AG04449 (cell line): Measurements from ENCODE around the gene MAFG.
A peak's percentile ranks its signal among the peaks of the same experiment; 100 is the strongest.

Experiments used
- CTCF ChIA-PET: fragments of 350-600 bp; formaldehyde crosslinking; extraction: SDS; loops from one replicate; lab custom pipeline; 2021; ENCODE audit warnings: antibody characterized with exemption; lab: Yijun Ruan, JAX
- POLR2A ChIA-PET: fragments of 400-600, 350-600 bp; formaldehyde crosslinking; extraction: SDS; loops from one replicate; lab custom pipeline; 2020; ENCODE audit warnings: antibody characterized with exemption, inconsistent platforms; lab: Yijun Ruan, JAX
- DNase-seq: peaks from one replicate; pipeline ENCODE4 v3.0.0-alpha.2; 2010; ENCODE audit warnings: low read depth, low spot score
- H3K4me3 ChIP-seq: 2 replicates; pipeline ENCODE4 v1.5.1; 2011; ENCODE audit warnings: low read depth, mild to moderate bottlenecking, control low read depth, low read length
- CTCF ChIP-seq: IDR thresholded peaks from one replicate; pipeline ENCODE4 v1.5.1; 2011; ENCODE audit warnings: mild to moderate bottlenecking, moderate library complexity, low read length, control low read depth, inconsistent platforms; ENCODE audit not compliant: insufficient read depth; ENCODE audit errors: missing control alignments

Gene MAFG

GRCh38 chr17:81900181-81900820 is 27.2 kb downstream of the MAFG start:
- ChIA-PET CTCF (no interaction called here), POLR2A (interaction anchor here (0.5 kb wide), 1 partner anchor 39 kb away, joined by 5 read pairs; no protein-coding TSS in a partner anchor)
- no peak for TF ChIP-seq CTCF
- no peak for DNase-seq
- H3K4me3 ChIP-seq, result no peak overlapping the region

GRCh38 chr17:81899514-81900166 is 27.9 kb downstream of the MAFG start:
- no peak for DNase-seq
- CTCF ChIA-PET, result interaction anchor here (1.1 kb wide), 1 partner anchor 30 kb away, joined by 4 read pairs; no protein-coding TSS in a partner anchor
- POLR2A ChIA-PET, result interaction anchor here (0.5 to 0.8 kb wide), 2 partner anchors 27 to 38 kb away, joined by 3 to 5 read pairs; no protein-coding TSS in a partner anchor
- TF ChIP-seq CTCF, result no peak
- H3K4me3 ChIP-seq, result no peak overlapping the region

GRCh38 chr17:81898885-81899284 is 28.6 kb downstream of the MAFG start:
- no peak overlapping the region for H3K4me3 ChIP-seq
- ChIA-PET CTCF (interaction anchor here (1.1 kb wide), 1 partner anchor 29 kb away, joined by 4 read pairs; no protein-coding TSS in a partner anchor), POLR2A (interaction anchor here (0.8 kb wide), 1 partner anchor 28 kb away, joined by 3 read pairs; no protein-coding TSS in a partner anchor)
- DNase-seq, result no peak
- no peak for TF ChIP-seq CTCF

GRCh38 chr17:81898029-81898866 is 29.3 kb downstream of the MAFG start:
- peak; percentile 69 for DNase-seq
- ChIA-PET CTCF (interaction anchor here (1.0 to 1.4 kb wide), 4 partner anchors 25 to 123 kb away, joined by 3 to 4 read pairs (median 4); no protein-coding TSS in a partner anchor), POLR2A (interaction anchor here (0.9 to 1.0 kb wide), 3 partner anchors 26 to 197 kb away, joined by 3 to 4 read pairs (median 3); no protein-coding TSS in a partner anchor)
- H3K4me3 ChIP-seq, result no peak overlapping the region
- no peak for TF ChIP-seq CTCF

GRCh38 chr17:81895400-81895799 is 32.1 kb downstream of the MAFG start:
- CTCF ChIA-PET, result no interaction called here
- TF ChIP-seq CTCF, result no peak
- POLR2A ChIA-PET, result no interaction called here
- no peak for DNase-seq
- H3K4me3 ChIP-seq, result no peak overlapping the region
